ENCODE data around the gene POFUT2.

The POFUT2 gene

DNA sequence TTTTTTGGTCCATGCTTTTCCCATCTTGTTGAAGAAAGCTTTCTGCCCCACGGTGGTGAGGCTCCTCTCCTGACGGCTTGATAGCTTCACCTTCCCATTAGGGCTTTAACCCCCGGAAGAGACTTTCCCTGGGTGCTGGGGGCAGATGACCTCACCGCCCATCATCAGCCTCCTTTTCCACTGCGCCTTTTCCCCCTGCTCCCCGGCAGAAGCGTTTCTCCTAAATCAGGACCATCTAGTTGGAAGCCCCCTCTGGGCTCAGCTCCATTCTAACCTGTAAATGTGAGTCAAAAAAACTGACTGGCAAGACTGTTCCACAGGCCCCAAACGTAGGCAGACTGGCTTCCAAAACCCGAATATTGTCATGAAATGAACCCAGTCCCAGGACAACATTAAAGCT lies 6.7 kb downstream of the POFUT2 start:
- TF ChIP-seq CTCF (conservative IDR thresholded peaks at IDR 0.05; ENCODE audit: low read depth, low read length) = no peak
- no peak overlapping the region for H3K4me3 ChIP-seq (ENCODE audit: low read depth, low read length)
- no peak for DNase-seq (ENCODE audit: low read depth)

DNA sequence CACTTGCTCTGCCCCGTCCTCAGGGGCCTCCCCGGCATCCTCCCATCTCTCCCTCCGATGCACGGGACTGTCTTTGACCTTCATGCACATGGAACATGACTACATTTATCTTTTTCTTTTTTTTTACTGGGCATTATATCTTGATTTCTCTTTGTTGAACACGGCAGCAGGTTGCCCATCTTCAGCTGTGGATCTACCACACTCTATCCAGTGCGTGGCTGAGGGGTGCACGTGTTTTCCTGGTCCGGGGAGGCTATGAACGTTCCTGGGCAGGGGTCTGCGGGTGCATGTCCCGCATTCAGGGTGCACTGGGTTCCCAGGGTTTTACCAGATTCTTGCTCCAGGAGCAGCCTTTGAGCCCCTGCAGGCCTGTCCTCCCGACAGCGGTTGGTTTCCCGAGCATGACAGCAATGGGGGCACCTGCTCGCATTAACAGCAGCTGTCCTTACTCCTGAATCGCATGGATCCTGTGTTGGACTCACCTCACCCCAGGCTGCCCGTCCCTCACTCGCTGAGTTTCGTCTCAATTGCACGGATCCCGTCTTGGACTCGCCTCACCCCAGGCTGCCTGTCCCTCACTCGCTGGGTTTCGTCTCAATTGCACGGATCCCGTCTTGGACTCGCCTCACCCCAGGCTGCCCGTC lies 7.4 kb downstream of the POFUT2 start:
- DNase-seq (ENCODE audit: low read depth) = no peak
- no peak overlapping the region for H3K4me3 ChIP-seq (ENCODE audit: low read depth, low read length)
- TF ChIP-seq CTCF (conservative IDR thresholded peaks at IDR 0.05; ENCODE audit: low read depth, low read length) = no peak

DNA sequence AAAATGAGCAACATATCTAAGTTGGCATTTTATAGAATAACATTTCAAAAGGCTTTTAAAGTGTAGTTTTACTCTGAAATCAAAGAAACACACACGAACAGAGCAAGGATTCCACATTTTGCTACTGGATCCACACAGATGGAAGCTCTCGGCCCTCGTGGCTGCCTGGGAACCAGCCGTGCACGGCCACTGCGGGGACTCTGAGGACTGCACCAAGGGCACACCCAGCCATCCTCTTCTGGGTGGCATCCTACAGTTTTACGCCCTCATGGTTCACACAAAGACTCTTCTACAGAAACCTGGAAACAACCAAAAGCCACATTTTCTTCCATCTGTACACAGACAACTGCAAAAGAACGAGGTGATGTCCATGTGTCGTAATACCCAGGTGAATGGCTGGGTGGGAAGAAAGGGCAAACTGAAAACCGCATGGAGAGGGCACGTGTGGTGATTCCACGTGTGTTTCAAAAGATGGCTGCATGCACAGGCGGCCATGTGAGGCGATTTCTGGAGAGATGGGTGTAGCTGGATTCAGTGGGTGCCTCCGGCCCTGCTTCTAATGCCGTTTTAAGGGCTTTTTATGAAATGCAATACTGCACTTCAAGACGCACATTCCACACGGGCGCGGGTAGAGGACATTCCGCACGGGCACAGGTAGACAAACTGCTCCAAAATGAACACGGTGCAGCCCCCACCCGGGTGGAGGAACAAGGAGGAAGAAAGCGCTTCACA lies 8.1 kb downstream of the POFUT2 start:
- H3K4me3 ChIP-seq (ENCODE audit: low read depth, low read length) = no peak overlapping the region
- TF ChIP-seq CTCF (conservative IDR thresholded peaks at IDR 0.05; ENCODE audit: low read depth, low read length) = no peak
- DNase-seq (ENCODE audit: low read depth) = no peak

DNA sequence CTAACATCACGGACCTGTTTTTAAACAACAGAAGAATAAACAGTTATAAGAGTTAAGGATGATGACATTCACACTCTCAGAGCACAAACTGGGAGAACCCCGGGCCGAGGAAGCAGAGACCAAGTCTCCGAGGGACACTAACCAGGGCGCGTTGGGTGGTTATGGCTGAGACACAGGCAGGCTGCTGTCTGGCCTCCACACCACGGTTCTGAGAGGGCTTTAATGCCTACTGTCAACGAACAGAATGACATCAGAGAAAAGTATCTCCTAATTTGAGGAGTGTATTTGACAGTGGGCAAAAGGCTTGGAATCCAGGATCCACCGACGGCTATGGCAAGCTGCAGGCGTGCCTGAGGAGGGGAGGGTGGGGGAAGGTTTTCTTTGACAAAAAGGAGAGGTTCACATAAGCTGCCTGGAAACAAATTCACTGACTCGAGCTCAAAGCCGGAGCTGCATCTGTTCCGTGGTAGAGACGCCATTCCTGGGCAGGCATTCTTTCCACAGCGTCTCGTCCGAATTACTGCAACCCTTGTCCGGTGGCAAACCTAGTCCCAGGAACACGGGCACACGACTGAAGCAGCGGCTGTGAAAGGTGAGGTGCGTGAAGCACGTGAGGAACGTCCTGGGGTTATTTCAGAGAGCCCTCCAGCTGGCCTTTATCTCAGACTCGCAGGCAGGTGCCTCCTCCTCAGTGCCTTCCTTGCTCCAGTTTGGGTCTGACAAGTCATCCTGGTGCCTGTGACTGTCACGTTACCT lies 9.4 kb downstream of the POFUT2 start:
- TF ChIP-seq CTCF (conservative IDR thresholded peaks at IDR 0.05; ENCODE audit: low read depth, low read length) = no peak
- DNase-seq (ENCODE audit: low read depth) = no peak
- no peak overlapping the region for H3K4me3 ChIP-seq (ENCODE audit: low read depth, low read length)

GRCh38 chr21:45277101-45278045 lies 10.3 kb downstream of the POFUT2 start:
- no peak for TF ChIP-seq CTCF (conservative IDR thresholded peaks at IDR 0.05; ENCODE audit: low read depth, low read length)
- no peak for DNase-seq (ENCODE audit: low read depth)

DNA sequence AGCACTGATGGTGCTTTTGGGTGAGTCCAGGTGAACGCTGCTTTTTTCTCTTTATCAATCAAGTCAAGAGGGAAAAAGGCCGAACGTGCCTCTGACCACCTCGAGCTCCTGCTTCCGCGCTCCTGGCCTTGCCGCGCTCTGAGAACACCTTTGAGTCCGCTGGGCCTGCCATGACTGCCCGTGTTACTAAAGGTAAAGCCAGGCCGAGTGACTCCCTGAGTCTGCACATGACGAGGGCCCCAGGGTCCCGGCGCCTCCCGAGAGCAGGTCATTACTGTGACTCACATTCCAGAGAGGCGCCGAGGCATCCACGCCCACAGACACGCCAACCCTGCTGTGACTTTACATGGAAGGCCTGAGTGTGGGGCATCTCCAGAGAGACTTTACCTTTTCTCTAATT lies 11.1 kb downstream of the POFUT2 start:
- TF ChIP-seq CTCF (conservative IDR thresholded peaks at IDR 0.05; ENCODE audit: low read depth, low read length) = no peak
- DNase-seq (ENCODE audit: low read depth) = no peak
- H3K4me3 ChIP-seq (ENCODE audit: low read depth, low read length) = no peak overlapping the region

More at GRCh38 chr21:45277101-45278045, 10.3 kb downstream of the POFUT2 start:
- H3K4me3 ChIP-seq (ENCODE audit: low read depth, low read length) = no peak overlapping the region

Measured in choroid plexus epithelial cell (primary cell).